Transverse colon (tissue), 3 donors: Measurements from ENCODE around the gene SERP2.

Experiments
- EP300 ChIP-seq: sonication (generic); formaldehyde crosslinking; IDR thresholded peaks from one replicate; pipeline ENCODE4 v1.6.1; 2017; ENCODE audit warnings: antibody characterized with exemption, low read depth
- POLR2A ChIP-seq: fragments of 450-650 bp; IDR thresholded peaks from one replicate; pipeline ENCODE4 v1.6.1; 2016; ENCODE audit warnings: antibody characterized with exemption, mild to moderate bottlenecking, moderate library complexity
- TF ChIP-seq, protein P1 (sequence below), 5 experiments: fragments of 200-600 bp in 3 of 5; fragments of 450-650 bp in 2 of 5; sonication (generic) in 3 of 5; IDR thresholded peaks; 1 replicate in 2 of 5; 2 replicates in 3 of 5; pipeline ENCODE4 v1.5.1; 2016 to 2017; ENCODE audit warnings: antibody characterized with exemption in 5 of 5, inconsistent platforms in 3 of 5, mild to moderate bottlenecking in 2 of 5, moderate library complexity in 1 of 5

DNA sequence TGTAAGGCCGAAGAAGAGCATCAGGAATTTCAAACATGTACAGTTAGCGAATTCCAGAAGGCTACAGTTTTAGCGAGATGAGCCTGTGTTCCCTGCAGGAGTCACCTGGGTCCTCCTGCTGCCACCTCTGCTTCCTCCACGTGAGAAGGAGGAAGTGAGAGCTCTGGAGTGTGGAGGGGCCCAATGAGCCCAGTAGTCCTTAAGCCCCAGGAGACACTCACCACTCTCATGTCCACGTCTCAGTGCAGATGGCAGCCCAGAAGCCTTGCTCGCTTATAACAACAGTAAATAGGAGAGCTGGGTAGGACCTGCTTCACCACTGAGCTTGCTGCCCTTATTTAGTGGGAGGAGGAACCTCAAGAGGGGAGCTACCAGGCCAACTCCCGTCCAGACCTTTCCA is 44.3 kb downstream of the SERP2 start:
- TF ChIP-seq, protein P1, sequence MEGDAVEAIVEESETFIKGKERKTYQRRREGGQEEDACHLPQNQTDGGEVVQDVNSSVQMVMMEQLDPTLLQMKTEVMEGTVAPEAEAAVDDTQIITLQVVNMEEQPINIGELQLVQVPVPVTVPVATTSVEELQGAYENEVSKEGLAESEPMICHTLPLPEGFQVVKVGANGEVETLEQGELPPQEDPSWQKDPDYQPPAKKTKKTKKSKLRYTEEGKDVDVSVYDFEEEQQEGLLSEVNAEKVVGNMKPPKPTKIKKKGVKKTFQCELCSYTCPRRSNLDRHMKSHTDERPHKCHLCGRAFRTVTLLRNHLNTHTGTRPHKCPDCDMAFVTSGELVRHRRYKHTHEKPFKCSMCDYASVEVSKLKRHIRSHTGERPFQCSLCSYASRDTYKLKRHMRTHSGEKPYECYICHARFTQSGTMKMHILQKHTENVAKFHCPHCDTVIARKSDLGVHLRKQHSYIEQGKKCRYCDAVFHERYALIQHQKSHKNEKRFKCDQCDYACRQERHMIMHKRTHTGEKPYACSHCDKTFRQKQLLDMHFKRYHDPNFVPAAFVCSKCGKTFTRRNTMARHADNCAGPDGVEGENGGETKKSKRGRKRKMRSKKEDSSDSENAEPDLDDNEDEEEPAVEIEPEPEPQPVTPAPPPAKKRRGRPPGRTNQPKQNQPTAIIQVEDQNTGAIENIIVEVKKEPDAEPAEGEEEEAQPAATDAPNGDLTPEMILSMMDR (IDR thresholded peaks at IDR 0.05), result no peak
- TF ChIP-seq EP300 (no peak), POLR2A (no peak)
